Upper lobe of left lung (tissue), 4 donors: Measurements from ENCODE around the gene TSSK2.

ENCODE experiments used
- POLR2A ChIP-seq, 4 donors: fragments of 450-650 bp; IDR thresholded peaks; one replicate each; pipeline ENCODE4 v1.5.1; 2016 to 2017; ENCODE audit warnings: antibody characterized with exemption in 4 of 4, mild to moderate bottlenecking in 2 of 4
- TF ChIP-seq, protein P1 (sequence below), 6 experiments: fragments of 450-650 bp in 4 of 6; fragments of 200-600 bp in 2 of 6; sonication (generic) in 2 of 6; IDR thresholded peaks; one replicate each; pipeline ENCODE4 v1.5.1; 2016 to 2019; ENCODE audit warnings: antibody characterized with exemption in 6 of 6

DNA sequence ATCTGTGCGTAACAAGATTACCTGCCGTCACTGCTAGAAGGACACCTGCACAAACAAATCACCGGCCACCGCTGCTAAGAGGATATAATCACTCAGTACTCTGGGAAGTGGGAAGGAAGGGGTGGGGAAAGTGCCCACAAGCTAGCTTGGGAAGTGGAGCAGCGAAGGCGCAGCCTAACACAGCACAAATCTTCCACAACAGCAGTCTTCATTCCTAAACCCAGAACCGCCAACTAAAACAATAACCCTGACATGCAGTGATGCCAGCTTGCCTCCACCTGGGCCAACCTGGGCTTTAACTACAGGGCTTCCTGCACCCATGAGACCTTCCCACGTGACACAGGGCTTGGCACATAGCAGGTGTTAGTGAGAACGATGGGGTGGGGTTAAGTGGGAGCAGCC, 14.0 kb upstream of the TSSK2 start:
- TF ChIP-seq, protein P1, sequence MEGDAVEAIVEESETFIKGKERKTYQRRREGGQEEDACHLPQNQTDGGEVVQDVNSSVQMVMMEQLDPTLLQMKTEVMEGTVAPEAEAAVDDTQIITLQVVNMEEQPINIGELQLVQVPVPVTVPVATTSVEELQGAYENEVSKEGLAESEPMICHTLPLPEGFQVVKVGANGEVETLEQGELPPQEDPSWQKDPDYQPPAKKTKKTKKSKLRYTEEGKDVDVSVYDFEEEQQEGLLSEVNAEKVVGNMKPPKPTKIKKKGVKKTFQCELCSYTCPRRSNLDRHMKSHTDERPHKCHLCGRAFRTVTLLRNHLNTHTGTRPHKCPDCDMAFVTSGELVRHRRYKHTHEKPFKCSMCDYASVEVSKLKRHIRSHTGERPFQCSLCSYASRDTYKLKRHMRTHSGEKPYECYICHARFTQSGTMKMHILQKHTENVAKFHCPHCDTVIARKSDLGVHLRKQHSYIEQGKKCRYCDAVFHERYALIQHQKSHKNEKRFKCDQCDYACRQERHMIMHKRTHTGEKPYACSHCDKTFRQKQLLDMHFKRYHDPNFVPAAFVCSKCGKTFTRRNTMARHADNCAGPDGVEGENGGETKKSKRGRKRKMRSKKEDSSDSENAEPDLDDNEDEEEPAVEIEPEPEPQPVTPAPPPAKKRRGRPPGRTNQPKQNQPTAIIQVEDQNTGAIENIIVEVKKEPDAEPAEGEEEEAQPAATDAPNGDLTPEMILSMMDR (IDR thresholded peaks at IDR 0.05) = no peak
- TF ChIP-seq POLR2A (IDR thresholded peaks at IDR 0.05) = no peak
